ENCODE results near the gene TPRN.

Gene TPRN

GRCh38 chr9:137170486-137171148, 29.9 kb downstream of the TPRN start:
- DNase-seq, result no peak

- DNase-seq, result no peak
These were observed 30.6 kb downstream of the TPRN start, which contains the start of gene LRRC26 for GRCh38 chr9:137169896-137170358. Gene LRRC26, minus strand, starts transcription at chr9:137170051. Its CDS starts 108 bp downstream, at chr9:137169943.

DNA sequence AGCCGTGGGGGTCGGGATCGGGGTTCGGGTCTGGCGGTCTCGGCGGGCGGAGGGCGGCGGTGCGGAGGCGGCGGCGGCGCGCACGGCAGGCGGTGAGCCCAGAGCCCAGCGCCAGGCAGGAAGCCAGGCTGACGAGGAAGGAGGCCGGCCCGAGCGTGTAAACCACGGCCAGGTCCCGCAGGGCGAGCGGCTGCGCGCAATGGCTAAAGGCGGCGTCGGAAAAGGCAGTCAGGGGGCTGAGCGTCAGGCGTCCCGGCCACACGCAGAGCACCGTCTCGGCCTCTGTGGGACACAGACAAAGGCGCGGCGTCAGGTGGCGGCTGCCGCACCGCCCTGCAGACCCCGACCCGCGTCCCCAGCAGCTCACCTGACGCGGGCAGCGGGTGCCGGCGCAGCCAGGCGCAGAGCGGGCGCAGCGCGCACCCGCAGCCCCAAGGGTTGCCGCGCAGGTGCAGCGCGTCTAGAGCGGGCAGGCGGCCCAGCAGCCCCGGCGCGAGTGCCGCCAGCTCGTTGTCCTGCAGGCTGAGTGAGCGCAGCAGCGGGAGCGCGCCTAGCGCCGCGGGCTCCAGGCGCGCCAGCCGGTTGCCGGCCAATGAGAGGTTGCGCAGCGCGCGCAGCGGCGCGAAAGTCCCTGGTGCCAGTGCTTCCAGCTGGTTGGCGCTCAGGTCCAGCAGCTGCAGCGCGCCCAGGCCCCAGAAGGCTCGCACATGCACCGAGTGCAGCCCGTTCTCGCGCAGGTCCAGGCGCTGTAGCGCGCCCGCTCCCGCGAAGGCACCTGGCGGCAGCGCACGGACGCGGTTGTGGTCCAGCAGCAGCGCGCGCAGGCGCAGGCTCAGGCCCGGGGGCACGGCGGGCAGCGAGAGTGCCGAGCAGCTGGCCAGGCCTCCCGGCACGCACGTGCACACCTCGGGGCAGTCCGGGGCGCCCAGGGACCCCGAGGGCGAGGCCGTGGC, 31.4 kb downstream of the TPRN start:
- peak; percentile 73 for DNase-seq

DNA sequence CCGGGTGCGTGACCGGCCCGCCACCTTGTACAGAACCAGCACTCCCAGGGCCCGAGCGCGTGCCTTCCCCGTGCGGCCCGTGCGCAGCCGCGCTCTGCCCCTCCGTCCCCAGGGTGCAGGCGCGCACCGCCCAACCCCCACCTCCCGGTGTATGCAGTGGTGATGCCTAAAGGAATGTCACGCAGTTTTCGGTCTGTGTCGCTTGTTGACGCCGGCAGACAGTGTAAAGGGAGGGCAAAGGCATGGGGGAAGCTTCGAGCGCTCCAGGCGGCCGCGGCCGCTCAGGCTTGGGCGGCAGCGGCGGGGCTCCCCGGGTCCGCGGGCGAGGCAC, 32.0 kb downstream of the TPRN start:
- no peak for DNase-seq

GRCh38 chr9:137167747-137168572, 32.6 kb downstream of the TPRN start:
- peak; percentile 56 for DNase-seq

DNA sequence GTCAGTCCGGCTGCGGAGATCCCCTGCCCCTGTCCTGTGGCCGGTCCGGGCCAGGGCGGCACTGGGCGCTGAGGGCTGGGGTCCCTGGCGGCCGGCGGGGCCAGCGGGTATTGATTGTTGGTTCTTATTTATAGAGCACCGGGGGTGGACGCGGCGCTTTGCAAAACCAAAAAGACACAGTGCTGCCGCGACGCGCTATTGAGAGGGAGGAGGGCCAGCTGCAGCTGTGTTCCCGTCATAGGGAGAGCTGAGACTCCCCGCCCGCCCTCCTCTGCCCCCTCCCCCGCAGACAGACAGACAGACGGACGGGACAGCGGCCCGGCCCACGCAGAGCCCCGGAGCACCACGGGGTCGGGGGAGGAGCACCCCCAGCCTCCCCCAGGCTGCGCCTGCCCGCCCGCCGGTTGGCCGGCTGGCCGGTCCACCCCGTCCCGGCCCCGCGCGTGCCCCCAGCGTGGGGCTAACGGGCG, 33.2 kb downstream of the TPRN start:
- no peak for DNase-seq

- DNase-seq, result no peak
These were observed 33.9 kb downstream of the TPRN start for GRCh38 chr9:137166380-137167229.

DNA sequence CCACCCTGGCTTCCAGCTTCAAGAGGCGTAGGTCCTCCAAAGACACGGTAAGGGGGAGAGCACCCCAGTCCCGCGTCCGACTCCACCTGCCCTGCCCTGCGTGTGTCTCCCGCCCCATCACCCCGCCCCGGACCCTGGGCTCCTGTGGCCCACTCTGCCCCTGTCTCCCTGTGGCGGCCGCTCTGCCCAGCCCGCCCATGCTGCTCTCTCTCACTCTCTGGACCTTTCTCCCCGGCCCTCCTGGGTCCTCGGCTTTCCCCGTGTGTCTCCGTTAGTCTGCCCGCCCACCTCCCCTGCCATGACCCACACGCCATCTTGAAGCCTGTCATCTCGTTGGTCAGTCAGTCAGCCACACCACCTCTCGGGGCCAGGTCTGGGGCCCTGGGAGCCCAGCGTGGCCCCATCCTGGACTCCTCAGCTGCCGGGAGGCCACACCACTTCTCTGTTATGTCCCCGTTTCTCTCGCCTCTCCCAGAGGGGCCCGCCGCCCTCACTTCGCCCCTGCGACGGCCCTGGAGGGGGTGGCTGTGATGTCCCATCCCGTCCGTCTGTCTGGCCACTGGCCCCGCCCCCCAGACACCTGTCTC, 35.2 kb downstream of the TPRN start:
- DNase-seq, result no peak

- no peak for DNase-seq
These were observed 35.9 kb downstream of the TPRN start for GRCh38 chr9:137164370-137165249.

GRCh38 chr9:137163805-137164204, 36.7 kb downstream of the TPRN start:
- no peak for DNase-seq

DNA sequence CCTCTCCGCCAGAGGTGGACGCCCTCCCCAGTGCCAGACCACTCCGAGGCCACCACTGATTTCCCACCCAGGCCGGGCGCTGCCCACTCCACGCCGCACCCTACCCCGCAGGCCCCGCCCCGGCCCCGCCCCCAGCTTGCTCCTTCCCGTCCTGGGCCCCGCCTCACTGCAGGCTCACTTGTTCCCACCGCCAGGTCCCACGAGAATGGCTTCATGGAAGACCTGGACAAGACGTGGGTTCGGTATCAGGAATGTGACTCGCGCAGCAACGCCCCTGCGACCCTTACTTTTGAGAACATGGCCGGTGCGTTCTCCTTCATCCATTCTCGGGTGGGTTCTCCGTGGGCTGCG, 37.2 kb downstream of the TPRN start:
- DNase-seq, result peak; percentile 9

DNA sequence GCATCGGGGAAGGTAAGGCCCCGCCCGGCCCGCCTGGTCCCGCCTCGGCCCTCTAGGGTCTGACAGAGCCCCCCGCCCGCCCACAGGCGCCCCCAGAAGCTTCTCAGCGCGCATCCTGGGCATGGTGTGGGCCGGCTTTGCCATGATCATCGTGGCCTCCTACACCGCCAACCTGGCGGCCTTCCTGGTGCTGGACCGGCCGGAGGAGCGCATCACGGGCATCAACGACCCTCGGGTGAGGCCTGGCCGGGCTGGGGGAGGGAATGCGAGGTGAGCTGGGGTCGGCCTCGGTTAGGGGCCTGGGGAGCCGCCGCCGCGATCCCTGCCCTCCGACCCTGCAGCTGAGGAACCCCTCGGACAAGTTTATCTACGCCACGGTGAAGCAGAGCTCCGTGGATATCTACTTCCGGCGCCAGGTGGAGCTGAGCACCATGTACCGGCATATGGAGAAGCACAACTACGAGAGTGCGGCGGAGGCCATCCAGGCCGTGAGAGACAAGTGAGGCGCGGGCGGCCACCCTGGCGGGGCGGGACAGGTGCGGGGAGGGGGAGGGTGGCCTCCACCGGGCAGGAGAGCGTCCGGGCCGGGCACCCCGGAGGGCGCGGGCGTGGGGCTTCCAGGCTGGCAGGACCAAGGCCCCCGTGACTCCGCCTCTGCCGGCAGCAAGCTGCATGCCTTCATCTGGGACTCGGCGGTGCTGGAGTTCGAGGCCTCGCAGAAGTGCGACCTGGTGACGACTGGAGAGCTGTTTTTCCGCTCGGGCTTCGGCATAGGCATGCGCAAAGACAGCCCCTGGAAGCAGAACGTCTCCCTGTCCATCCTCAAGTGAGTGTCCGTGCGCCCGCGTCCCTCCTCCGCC, 37.8 kb downstream of the TPRN start:
- DNase-seq, result no peak

DNA sequence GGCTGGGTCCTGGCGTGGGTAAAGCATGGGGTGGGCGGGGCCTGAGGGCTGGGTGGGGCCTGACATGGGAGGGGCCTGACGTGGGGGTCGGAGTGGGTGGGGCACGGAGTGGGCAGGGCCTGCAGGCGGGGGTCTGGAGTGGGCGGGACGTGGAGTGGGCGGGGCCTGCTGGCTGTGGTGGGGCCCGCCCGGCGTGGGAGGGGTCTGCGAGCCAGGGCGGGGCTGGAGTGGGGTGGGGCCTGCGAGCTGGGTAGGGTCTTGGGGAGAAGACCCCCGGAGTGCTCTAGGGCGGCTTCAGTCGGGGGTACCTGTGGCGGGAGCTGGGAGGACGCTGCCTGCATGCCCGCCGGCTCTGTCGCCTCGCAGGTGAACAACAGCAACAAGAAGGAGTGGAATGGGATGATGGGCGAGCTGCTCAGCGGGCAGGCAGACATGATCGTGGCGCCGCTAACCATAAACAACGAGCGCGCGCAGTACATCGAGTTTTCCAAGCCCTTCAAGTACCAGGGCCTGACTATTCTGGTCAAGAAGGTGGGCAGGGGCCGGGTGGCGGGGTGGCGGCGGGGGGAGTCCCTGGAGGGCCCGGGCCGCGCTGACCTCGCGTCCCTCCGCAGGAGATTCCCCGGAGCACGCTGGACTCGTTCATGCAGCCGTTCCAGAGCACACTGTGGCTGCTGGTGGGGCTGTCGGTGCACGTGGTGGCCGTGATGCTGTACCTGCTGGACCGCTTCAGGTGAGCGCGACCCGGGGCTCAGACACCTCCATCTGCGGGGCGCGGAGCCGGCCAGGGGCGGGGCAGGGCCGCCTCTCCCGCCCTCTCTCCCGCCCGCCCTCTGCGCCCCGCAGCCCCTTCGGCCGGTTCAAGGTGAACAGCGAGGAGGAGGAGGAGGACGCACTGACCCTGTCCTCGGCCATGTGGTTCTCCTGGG, 38.7 kb downstream of the TPRN start:
- DNase-seq, result no peak

DNA sequence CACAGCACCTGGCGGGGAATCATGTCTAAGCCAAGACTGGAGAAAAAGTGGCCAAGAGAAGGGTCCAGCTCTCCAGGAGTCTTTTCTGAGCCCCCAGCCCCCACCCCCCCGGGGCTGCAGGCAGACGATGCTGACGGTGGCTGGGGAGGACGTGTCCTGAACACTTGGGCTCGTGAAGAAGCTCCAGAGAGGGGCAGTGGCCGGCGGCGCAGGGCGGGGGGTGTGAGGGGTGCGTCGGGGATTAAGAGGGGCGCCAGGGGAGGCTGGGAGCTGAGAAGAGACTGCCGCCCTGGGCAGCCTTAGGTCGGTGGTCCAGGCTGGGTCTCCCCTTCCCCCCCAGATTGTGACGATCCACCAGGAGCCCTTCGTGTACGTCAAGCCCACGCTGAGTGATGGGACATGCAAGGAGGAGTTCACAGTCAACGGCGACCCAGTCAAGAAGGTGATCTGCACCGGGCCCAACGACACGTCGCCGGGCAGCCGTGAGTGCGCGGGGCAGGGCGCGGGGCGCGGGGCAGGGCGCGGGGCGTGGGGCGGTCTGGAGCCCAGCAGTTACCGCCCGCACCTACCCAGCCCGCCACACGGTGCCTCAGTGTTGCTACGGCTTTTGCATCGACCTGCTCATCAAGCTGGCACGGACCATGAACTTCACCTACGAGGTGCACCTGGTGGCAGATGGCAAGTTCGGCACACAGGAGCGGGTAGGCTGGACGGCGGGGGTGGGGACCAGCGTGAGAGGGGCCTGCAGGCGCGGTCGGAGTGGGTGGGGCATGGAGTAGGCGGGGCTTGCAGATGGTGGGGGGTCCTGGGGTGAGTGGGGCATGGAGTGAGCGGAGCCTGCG, 39.6 kb downstream of the TPRN start:
- DNase-seq, result no peak

- no peak for DNase-seq
These were observed 40.5 kb downstream of the TPRN start for GRCh38 chr9:137160054-137160425.

- DNase-seq, result no peak
These were observed 41.2 kb downstream of the TPRN start for GRCh38 chr9:137159105-137160053.

All from NCI-H226 (cell line).